Measurements from ENCODE around the gene USP11. TPM values are rescaled to one million over a fixed set of nuclear protein-coding genes. Genes with fewer than 3 reads are reported as not detected.
"Not testable (repeated sequence)": the region's sequence is repeated elsewhere in the genome, so short reads cannot be mapped to it uniquely, and the experiment has no call there.

The USP11 gene
- total RNA-seq, 1 donor from 2014 or later = 194 TPM

- H3K9me3 Mint-ChIP-seq (ENCODE audit: unreplicated experiment) = no peaks in the 10 kb centered on the region
- H3K4me3 Mint-ChIP-seq (ENCODE audit: unreplicated experiment) = no peak overlapping the region
- DNase-seq (ENCODE audit: extremely low spot score, unreplicated experiment) = no peak
- H3K36me3 Mint-ChIP-seq (ENCODE audit: unreplicated experiment) = peaks cover 38% of the 10 kb centered on the region
- H3K4me1 Mint-ChIP-seq (ENCODE audit: unreplicated experiment) = no peaks in the 10 kb centered on the region
- no peak overlapping the region for H3K27ac Mint-ChIP-seq (ENCODE audit: unreplicated experiment)
- no peaks in the 10 kb centered on the region for H3K27me3 Mint-ChIP-seq (ENCODE audit: unreplicated experiment)
- TF ChIP-seq CTCF (IDR thresholded peaks at IDR 0.05) = no peak
Observed at GRCh38 chrX:47247999-47248320, 15.2 kb downstream of the USP11 start.

GRCh38 chrX:47248576-47248975 is 15.8 kb downstream of the USP11 start:
- no peak for DNase-seq (ENCODE audit: extremely low spot score, unreplicated experiment)
- H3K4me1 Mint-ChIP-seq (ENCODE audit: unreplicated experiment) = no peaks in the 10 kb centered on the region
- no peaks in the 10 kb centered on the region for H3K9me3 Mint-ChIP-seq (ENCODE audit: unreplicated experiment)
- H3K27ac Mint-ChIP-seq (ENCODE audit: unreplicated experiment) = no peak overlapping the region
- H3K27me3 Mint-ChIP-seq (ENCODE audit: unreplicated experiment) = no peaks in the 10 kb centered on the region
- no peak overlapping the region for H3K4me3 Mint-ChIP-seq (ENCODE audit: unreplicated experiment)
- no peak for TF ChIP-seq CTCF (IDR thresholded peaks at IDR 0.05)
- H3K36me3 Mint-ChIP-seq (ENCODE audit: unreplicated experiment) = peaks cover 36% of the 10 kb centered on the region

GRCh38 chrX:47250017-47250347 is 17.2 kb downstream of the USP11 start:
- H3K4me3 Mint-ChIP-seq (ENCODE audit: unreplicated experiment) = no peak overlapping the region
- H3K27ac Mint-ChIP-seq (ENCODE audit: unreplicated experiment) = no peak overlapping the region

GRCh38 chrX:47257620-47258019 is 24.8 kb downstream of the USP11 start:
- H3K9me3 Mint-ChIP-seq (ENCODE audit: unreplicated experiment); H3K4me1 Mint-ChIP-seq (ENCODE audit: unreplicated experiment); H3K36me3 Mint-ChIP-seq (ENCODE audit: unreplicated experiment); H3K27ac Mint-ChIP-seq (ENCODE audit: unreplicated experiment); H3K27me3 Mint-ChIP-seq (ENCODE audit: unreplicated experiment); H3K4me3 Mint-ChIP-seq (ENCODE audit: unreplicated experiment); DNase-seq (ENCODE audit: extremely low spot score, unreplicated experiment): not testable (repeated sequence)

More at GRCh38 chrX:47250017-47250347, 17.2 kb downstream of the USP11 start:
- no peak for TF ChIP-seq CTCF (IDR thresholded peaks at IDR 0.05)
- Mint-ChIP-seq H3K27me3 (ENCODE audit: unreplicated experiment) (no peaks in the 10 kb centered on the region), H3K9me3 (ENCODE audit: unreplicated experiment) (peaks cover 8% of the 10 kb centered on the region), H3K36me3 (ENCODE audit: unreplicated experiment) (peaks cover 24% of the 10 kb centered on the region), H3K4me1 (ENCODE audit: unreplicated experiment) (no peaks in the 10 kb centered on the region)
- DNase-seq (ENCODE audit: extremely low spot score, unreplicated experiment) = no peak

GRCh38 chrX:47264483-47265173 is 31.8 kb downstream of the USP11 start:
- Mint-ChIP-seq H3K9me3 (ENCODE audit: unreplicated experiment) (no peaks in the 10 kb centered on the region), H3K4me1 (ENCODE audit: unreplicated experiment) (no peaks in the 10 kb centered on the region), H3K4me3 (ENCODE audit: unreplicated experiment) (no peak overlapping the region), H3K27me3 (ENCODE audit: unreplicated experiment) (no peaks in the 10 kb centered on the region), H3K27ac (ENCODE audit: unreplicated experiment) (no peak overlapping the region), H3K36me3 (ENCODE audit: unreplicated experiment) (no peaks in the 10 kb centered on the region)
- no peak for DNase-seq (ENCODE audit: extremely low spot score, unreplicated experiment)
- TF ChIP-seq CTCF (IDR thresholded peaks at IDR 0.05) = no peak

- DNase-seq (ENCODE audit: extremely low spot score, unreplicated experiment) = no peak
- no peaks in the 10 kb centered on the region for H3K27me3 Mint-ChIP-seq (ENCODE audit: unreplicated experiment)
- no peak overlapping the region for H3K27ac Mint-ChIP-seq (ENCODE audit: unreplicated experiment)
- no peak for TF ChIP-seq CTCF (IDR thresholded peaks at IDR 0.05)
- no peaks in the 10 kb centered on the region for H3K9me3 Mint-ChIP-seq (ENCODE audit: unreplicated experiment)
- H3K36me3 Mint-ChIP-seq (ENCODE audit: unreplicated experiment) = no peaks in the 10 kb centered on the region
- H3K4me1 Mint-ChIP-seq (ENCODE audit: unreplicated experiment) = no peaks in the 10 kb centered on the region
- no peak overlapping the region for H3K4me3 Mint-ChIP-seq (ENCODE audit: unreplicated experiment)
Observed at GRCh38 chrX:47266643-47267042, 33.8 kb downstream of the USP11 start.
